Measurements from ENCODE around the gene MED26. TPM values are rescaled to one million over a fixed set of nuclear protein-coding genes. Genes with fewer than 3 reads are reported as not detected.

The MED26 gene
- total RNA-seq, 2 donors from 2014 or later, result 5.2 to 5.9 TPM

DNA sequence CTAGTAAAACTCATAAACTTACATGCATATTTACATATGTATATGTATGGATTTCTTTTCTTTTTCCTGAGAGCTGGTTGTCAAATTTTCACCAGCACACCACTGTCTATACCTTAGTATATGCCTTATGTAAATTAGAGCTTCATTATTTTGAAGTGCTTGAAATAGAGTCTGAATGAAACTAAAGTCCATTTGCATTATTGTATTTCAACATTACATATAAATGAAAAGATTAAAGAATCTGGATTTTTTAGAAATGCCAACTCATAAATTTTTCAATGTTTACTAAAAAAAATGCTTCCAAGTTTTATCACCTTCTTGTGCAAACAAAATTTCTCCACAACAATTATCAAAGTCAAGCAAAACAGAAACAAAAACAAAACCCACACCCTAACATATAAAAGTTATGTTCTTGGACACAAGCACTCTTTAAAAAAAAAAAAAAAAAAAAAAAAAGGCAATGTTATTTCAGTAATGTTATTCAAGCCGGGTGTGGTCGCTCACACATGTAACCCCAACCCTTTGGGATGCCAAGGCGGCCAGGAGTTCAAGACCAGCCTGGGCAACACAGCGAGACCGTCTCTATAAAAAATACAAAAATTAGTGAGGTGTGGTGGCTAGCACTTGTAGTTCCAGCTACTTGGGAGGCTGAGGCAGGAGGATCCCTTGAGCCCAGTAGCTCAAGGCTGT lies 18.3 kb downstream of the MED26 start:
- no peak for DNase-seq (ENCODE audit: low spot score)
- Histone ChIP-seq H3K27me3 (no peaks in the 10 kb centered on the region), H3K36me3 (no peaks in the 10 kb centered on the region), H3K4me1 (peaks cover 0 to 63% of the 10 kb centered on the region in 2 donors), H3K27ac (peak overlapping the region in 1 of 2 donors; percentile 73), H3K9me3 (no peaks in the 10 kb centered on the region), H3K4me3 (no peak overlapping the region)
- TF ChIP-seq, protein P1, sequence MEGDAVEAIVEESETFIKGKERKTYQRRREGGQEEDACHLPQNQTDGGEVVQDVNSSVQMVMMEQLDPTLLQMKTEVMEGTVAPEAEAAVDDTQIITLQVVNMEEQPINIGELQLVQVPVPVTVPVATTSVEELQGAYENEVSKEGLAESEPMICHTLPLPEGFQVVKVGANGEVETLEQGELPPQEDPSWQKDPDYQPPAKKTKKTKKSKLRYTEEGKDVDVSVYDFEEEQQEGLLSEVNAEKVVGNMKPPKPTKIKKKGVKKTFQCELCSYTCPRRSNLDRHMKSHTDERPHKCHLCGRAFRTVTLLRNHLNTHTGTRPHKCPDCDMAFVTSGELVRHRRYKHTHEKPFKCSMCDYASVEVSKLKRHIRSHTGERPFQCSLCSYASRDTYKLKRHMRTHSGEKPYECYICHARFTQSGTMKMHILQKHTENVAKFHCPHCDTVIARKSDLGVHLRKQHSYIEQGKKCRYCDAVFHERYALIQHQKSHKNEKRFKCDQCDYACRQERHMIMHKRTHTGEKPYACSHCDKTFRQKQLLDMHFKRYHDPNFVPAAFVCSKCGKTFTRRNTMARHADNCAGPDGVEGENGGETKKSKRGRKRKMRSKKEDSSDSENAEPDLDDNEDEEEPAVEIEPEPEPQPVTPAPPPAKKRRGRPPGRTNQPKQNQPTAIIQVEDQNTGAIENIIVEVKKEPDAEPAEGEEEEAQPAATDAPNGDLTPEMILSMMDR (IDR thresholded peaks at IDR 0.05), result no peak

DNA sequence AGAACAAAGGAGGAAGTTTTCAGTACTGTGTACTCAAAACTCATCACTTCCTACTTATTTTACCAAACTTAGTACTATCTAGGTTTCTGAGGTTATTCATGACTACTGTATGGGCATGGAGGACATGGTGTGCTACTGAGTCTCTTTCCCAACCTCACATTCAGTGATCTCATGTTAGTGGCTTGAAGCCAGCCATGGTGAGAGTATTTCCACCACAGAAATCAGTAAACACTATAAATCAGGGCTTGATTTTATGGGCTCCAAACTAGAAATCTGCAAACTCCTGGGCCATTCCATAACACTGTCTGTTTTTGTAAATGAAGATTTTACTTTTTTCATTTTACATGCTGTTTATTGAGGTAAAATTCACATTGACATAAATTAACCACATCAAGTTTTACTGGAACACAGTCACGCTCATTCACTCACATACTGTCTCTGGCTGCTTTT lies 19.7 kb downstream of the MED26 start:
- H3K4me3 ChIP-seq, result no peak overlapping the region
- H3K9me3 ChIP-seq, result no peaks in the 10 kb centered on the region
- peaks cover 0 to 65% of the 10 kb centered on the region in 2 donors for H3K4me1 ChIP-seq
- H3K27me3 ChIP-seq, result no peaks in the 10 kb centered on the region
- peak overlapping the region; percentile 80 to 89 for H3K27ac ChIP-seq
- peak; percentile 76 for DNase-seq (ENCODE audit: low spot score)
- H3K36me3 ChIP-seq, result no peaks in the 10 kb centered on the region
- TF ChIP-seq, protein P1 (IDR thresholded peaks at IDR 0.05), result no peak

DNA sequence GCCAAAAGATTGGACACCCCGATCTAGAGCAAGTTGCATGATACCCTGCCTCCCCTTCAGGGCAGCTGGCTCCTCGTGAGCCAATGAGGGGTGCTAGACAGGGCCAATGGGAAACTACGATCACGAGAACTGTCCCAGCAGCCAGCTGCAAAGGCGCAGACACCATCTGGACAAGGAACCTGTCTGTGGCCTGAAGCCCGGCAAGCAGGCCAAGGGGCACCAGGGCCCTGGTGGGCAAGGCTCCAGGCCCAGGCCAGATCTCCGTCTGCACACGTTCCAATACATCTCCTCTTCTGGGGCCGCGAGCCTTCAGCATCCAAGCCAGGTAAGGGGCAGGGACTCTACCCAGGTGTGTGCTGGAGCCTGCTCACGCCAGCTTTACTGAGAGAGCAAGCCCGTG lies 20.2 kb downstream of the MED26 start:
- no peaks in the 10 kb centered on the region for H3K36me3 ChIP-seq
- no peak for DNase-seq (ENCODE audit: low spot score)
- H3K27me3 ChIP-seq, result no peaks in the 10 kb centered on the region
- H3K27ac ChIP-seq, result peak overlapping the region; percentile 80 to 89
- TF ChIP-seq, protein P1 (IDR thresholded peaks at IDR 0.05), result no peak
- H3K4me3 ChIP-seq, result no peak overlapping the region
- H3K9me3 ChIP-seq, result no peaks in the 10 kb centered on the region
- peaks cover 0 to 66% of the 10 kb centered on the region in 2 donors for H3K4me1 ChIP-seq

DNA sequence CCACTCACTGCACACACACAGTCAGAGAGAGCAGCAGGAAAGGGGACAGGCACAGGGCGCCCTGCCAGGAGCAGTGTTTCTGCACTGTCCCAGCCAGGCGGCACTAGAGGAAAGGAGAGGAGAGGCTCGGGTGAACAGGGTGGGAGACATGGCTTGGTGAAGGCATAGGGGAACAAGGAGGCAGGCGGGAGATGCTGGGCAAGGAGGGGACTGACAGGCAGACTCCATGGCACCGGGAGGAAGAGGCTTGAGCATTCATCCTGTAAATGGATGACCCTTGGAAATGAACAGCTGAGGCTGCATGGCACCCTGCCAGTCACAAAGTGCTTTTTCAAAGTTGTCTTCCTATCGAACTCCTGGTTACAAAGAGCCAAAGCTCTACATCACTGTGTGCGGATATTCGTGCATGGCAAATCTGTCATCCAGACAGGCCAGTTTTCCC lies 22.4 kb downstream of the MED26 start:
- no peak overlapping the region for H3K4me3 ChIP-seq
- H3K36me3 ChIP-seq, result no peaks in the 10 kb centered on the region
- H3K27ac ChIP-seq, result peak overlapping the region in 1 of 2 donors; percentile 45
- H3K4me1 ChIP-seq, result peaks cover 0 to 65% of the 10 kb centered on the region in 2 donors
- DNase-seq (ENCODE audit: low spot score), result no peak
- TF ChIP-seq, protein P1 (IDR thresholded peaks at IDR 0.05), result peak; percentile 24 to 57
- no peaks in the 10 kb centered on the region for H3K9me3 ChIP-seq
- no peaks in the 10 kb centered on the region for H3K27me3 ChIP-seq

DNA sequence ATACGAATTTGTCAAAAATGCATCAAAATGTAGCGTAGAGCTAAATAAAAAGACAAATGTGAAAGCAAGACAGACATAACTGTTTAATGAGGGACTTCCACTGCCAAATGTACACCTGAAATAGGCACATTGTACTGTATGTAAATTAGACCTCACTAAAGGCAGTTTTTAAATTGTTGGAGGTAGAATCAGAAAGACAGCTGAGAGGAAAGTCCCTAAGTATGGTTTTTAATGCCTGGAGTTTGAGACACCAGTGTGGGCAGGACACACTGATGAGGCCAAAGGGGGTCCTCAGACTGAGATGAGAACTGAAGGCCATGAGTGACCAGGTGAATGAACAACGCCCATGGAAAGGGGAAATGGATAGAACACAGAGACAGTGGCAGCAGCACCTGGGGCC lies 22.9 kb downstream of the MED26 start:
- Histone ChIP-seq H3K4me3 (no peak overlapping the region), H3K9me3 (no peaks in the 10 kb centered on the region), H3K27ac (peak overlapping the region in 1 of 2 donors; percentile 45), H3K36me3 (no peaks in the 10 kb centered on the region), H3K4me1 (peaks cover 0 to 64% of the 10 kb centered on the region in 2 donors), H3K27me3 (no peaks in the 10 kb centered on the region)
- TF ChIP-seq, protein P1 (IDR thresholded peaks at IDR 0.05), result no peak
- no peak for DNase-seq (ENCODE audit: low spot score)
